ENCODE results near the gene ZNF334. TPM values are rescaled to one million over a fixed set of nuclear protein-coding genes. Genes with fewer than 3 reads are reported as not detected.

ZNF334 gene
- total and polyA plus RNA-seq, 10 donors: 1.2 to 4.5 (median 2.2) TPM

DNA sequence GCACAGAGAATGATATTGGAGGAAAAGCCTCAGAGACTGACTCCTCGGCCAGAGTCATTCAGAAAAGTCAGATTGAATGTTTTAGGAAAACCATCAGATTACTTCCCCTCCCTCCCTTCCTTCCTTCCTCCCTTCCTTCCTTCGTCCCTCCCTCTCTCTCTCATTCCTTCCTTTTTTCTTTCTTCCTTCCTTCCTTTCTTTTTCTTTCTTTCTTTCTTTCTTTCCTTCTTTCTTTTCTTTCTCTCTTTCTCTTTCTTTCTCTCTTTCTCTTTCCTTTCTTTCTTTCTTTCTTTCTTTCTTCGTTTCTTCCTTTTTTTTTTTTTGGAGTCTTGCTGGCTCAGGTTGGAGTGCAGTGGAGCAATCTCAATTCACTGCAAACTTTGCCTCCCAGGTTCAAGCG lies 29.7 kb upstream of the ZNF334 start:
- no peak overlapping the region for H3K4me3 ChIP-seq
- no peak for DNase-seq
- 62 to 78% (median 77%) methylated on average over 4 of the region's 4 CpGs for WGBS, 5 donors
- intact Hi-C loops (cut with DNase I; ENCODE audit: low total_unique reads): no loop called here
- no peaks in the 10 kb centered on the region for H3K9me3 ChIP-seq
- no peaks in the 10 kb centered on the region for H3K36me3 ChIP-seq
- TF ChIP-seq POLR2AphosphoS5 (IDR thresholded peaks at IDR 0.05): no peak
- TF ChIP-seq POLR2A (IDR thresholded peaks at IDR 0.05): no peak
- TF ChIP-seq, protein P1, sequence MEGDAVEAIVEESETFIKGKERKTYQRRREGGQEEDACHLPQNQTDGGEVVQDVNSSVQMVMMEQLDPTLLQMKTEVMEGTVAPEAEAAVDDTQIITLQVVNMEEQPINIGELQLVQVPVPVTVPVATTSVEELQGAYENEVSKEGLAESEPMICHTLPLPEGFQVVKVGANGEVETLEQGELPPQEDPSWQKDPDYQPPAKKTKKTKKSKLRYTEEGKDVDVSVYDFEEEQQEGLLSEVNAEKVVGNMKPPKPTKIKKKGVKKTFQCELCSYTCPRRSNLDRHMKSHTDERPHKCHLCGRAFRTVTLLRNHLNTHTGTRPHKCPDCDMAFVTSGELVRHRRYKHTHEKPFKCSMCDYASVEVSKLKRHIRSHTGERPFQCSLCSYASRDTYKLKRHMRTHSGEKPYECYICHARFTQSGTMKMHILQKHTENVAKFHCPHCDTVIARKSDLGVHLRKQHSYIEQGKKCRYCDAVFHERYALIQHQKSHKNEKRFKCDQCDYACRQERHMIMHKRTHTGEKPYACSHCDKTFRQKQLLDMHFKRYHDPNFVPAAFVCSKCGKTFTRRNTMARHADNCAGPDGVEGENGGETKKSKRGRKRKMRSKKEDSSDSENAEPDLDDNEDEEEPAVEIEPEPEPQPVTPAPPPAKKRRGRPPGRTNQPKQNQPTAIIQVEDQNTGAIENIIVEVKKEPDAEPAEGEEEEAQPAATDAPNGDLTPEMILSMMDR (IDR thresholded peaks at IDR 0.05 in 8 of 11, conservative IDR thresholded peaks at IDR 0.05 in 3 of 11): no peak
- no peak overlapping the region for H3K27ac ChIP-seq
- peaks cover 0 to 24% (median 14%) of the 10 kb centered on the region in 6 donors for H3K4me1 ChIP-seq
- H3K27me3 ChIP-seq (replicated peaks in 1 of 7): peaks cover 0 to 54% (median 5%) of the 10 kb centered on the region in 7 donors

DNA sequence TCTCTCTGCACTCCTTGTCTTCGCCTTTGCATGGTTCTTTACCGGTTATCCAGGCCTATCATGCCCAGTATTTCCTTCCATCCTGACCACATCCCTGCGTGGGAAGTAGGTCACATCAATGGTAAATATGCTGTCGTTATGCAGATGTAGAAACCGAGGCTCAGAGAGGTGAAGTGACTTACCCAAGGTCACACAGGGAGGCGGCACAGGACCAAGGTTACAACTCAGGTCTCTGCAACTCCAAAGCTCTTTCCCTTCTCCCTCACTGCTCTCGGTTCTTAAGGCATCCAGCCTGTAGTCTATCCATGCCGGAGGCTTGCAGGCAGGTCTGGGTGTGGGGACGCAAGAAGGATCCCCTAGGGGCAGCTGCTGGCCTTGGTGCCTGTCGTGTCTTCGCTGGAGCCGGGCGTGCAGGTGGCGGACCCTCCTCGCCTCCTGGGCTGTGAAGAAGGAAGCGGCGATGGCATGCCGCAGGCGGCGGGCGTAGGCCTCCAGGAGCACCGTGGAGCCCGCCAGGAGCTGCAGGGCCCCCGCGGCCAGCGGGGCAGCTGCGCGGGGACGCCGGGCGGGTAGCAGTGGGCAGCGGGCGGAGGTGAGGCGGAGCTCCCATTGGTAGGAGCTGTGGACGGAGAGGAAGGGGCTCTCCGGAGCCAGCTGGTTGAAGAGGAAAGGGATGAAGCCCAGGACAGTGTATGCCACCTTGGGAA lies 28.0 kb upstream of the ZNF334 start:
- WGBS, 5 donors: 62 to 82% (median 74%) methylated on average over 34 to 36 of the region's 36 CpGs
- H3K27me3 ChIP-seq (replicated peaks in 1 of 7): peaks cover 0 to 63% (median 5%) of the 10 kb centered on the region in 7 donors

DNA sequence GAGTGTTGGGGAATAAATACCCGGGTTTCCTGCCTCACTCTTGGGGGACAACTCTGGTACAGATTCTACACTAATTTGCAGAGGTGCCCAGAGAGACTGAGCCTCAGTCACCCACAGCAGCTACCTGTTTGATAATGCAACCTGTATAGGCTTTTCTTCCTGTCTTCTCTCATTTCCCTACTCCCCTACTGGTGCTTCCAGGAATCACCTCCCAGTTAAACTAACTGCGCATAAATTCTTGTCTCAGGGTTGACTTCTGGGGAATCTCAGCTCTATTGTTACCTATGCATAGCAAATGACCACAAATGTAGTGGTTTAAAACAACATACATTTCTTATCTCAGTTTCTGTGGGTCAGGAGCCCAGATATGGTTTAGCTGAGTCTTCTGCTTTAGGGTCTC lies 25.8 kb upstream of the ZNF334 start:
- DNase-seq: no peak
- peaks cover 0 to 51% (median 5%) of the 10 kb centered on the region in 7 donors for H3K27me3 ChIP-seq (replicated peaks in 1 of 7)
- H3K36me3 ChIP-seq: no peaks in the 10 kb centered on the region
- no peak overlapping the region for H3K27ac ChIP-seq
- H3K4me1 ChIP-seq: peaks cover 0 to 3% (median 0%) of the 10 kb centered on the region in 6 donors
- intact Hi-C loops (cut with DNase I; ENCODE audit: low total_unique reads): no loop called here
- H3K9me3 ChIP-seq: no peaks in the 10 kb centered on the region
- WGBS, 5 donors: 72 to 93% (median 86%) methylated on average over 2 of the region's 2 CpGs
- TF ChIP-seq, protein P1 (IDR thresholded peaks at IDR 0.05 in 8 of 11, conservative IDR thresholded peaks at IDR 0.05 in 3 of 11): no peak
- no peak for TF ChIP-seq POLR2A (IDR thresholded peaks at IDR 0.05)
- H3K4me3 ChIP-seq: no peak overlapping the region

More for the DNA sequence above, 28.0 kb upstream of the ZNF334 start:
- Histone ChIP-seq H3K4me3 (no peak overlapping the region), H3K36me3 (no peaks in the 10 kb centered on the region), H3K9me3 (no peaks in the 10 kb centered on the region), H3K27ac (no peak overlapping the region), H3K4me1 (peaks cover 0 to 24% (median 14%) of the 10 kb centered on the region in 6 donors)
- no peak for DNase-seq
- TF ChIP-seq POLR2AphosphoS5 (IDR thresholded peaks at IDR 0.05) (no peak), POLR2A (IDR thresholded peaks at IDR 0.05) (no peak)
- TF ChIP-seq, protein P1 (IDR thresholded peaks at IDR 0.05 in 8 of 11, conservative IDR thresholded peaks at IDR 0.05 in 3 of 11): no peak
- intact Hi-C loops (cut with DNase I; ENCODE audit: low total_unique reads): no loop called here

DNA sequence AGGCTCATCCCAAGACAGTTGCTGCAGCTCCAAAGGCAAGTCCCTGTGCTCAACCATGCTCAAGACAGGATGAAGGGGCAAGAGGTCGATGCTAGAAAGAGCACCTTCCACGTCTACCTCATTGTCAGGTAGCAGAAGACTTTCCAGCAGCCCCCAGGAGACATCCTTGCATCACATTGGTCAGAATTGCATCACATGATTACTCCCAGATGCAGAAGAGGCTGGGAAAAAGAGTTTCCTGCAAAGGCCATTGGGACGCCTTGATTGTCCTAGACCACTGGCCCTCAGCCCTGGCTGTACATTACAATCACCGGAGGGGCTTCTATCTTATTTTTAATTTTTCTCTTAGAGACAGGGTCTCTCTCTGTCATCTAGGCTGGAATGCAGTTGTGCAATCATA lies 17.3 kb upstream of the ZNF334 start:
- H3K36me3 ChIP-seq: no peaks in the 10 kb centered on the region
- H3K4me3 ChIP-seq: no peak overlapping the region
- no peak for DNase-seq
- no peak overlapping the region for H3K27ac ChIP-seq
- TF ChIP-seq, protein P1 (IDR thresholded peaks at IDR 0.05 in 8 of 11, conservative IDR thresholded peaks at IDR 0.05 in 3 of 11): no peak
- TF ChIP-seq POLR2A (IDR thresholded peaks at IDR 0.05) (no peak), POLR2AphosphoS5 (IDR thresholded peaks at IDR 0.05) (no peak)
- H3K4me1 ChIP-seq: no peaks in the 10 kb centered on the region
- H3K9me3 ChIP-seq: no peaks in the 10 kb centered on the region
- intact Hi-C loops (cut with DNase I; ENCODE audit: low total_unique reads): no loop called here
- 67 to 85% (median 78%) methylated on average over 4 of the region's 4 CpGs for whole genome bisulfite sequencing, 5 donors
- peaks cover 0 to 28% (median 0%) of the 10 kb centered on the region in 7 donors for H3K27me3 ChIP-seq (replicated peaks in 1 of 7)
